Mesenchymal stem cell (in vitro differentiated cells and primary cell): Measurements from ENCODE around the gene CCDC39. TPM values are rescaled to one million over a fixed set of nuclear protein-coding genes. Genes with fewer than 3 reads are reported as not detected.

Experiments
- DNase-seq: peaks from one replicate; pipeline ENCODE4 v3.0.0-alpha.2; 2013
- H2AFZ ChIP-seq: one replicate; pipeline ENCODE4 v1.6.1; 2013; ENCODE audit warnings: low read depth, mild to moderate bottlenecking, control low read depth, inconsistent platforms, low read length, moderate library complexity
- H2AK5ac ChIP-seq: 2 replicates; pipeline ENCODE4 v1.6.1; 2013; ENCODE audit warnings: low read length, moderate library complexity, mild to moderate bottlenecking, inconsistent platforms; ENCODE audit not compliant: severe bottlenecking
- H2BK120ac ChIP-seq: one replicate; pipeline ENCODE4 v1.6.1; 2013; ENCODE audit warnings: low read depth, mild to moderate bottlenecking, inconsistent platforms, low read length, moderate library complexity
- H2BK12ac ChIP-seq, 2 experiments: one replicate each; pipeline ENCODE4 v1.6.1; 2013; ENCODE audit warnings: inconsistent platforms in 2 of 2, low read length in 2 of 2, mild to moderate bottlenecking in 2 of 2, moderate library complexity in 2 of 2, control low read depth in 1 of 2
- H2BK15ac ChIP-seq: one replicate; pipeline ENCODE4 v1.6.1; 2013; ENCODE audit warnings: mild to moderate bottlenecking, low read depth, inconsistent platforms; ENCODE audit not compliant: poor library complexity, severe bottlenecking
- H2BK5ac ChIP-seq: 2 replicates; pipeline ENCODE4 v1.6.1; 2013; ENCODE audit warnings: low read depth, mild to moderate bottlenecking, low read length, control low read depth, inconsistent platforms; ENCODE audit not compliant: poor library complexity, severe bottlenecking
- H3K14ac ChIP-seq, 2 experiments: one replicate each; pipeline ENCODE4 v1.6.1; 2013; ENCODE audit warnings: inconsistent platforms in 2 of 2, low read length in 2 of 2, control low read depth in 1 of 2, mild to moderate bottlenecking in 1 of 2, moderate library complexity in 1 of 2
- H3K18ac ChIP-seq, 2 experiments: one replicate each; pipeline ENCODE4 v1.6.1; 2013; ENCODE audit warnings: inconsistent platforms in 2 of 2, low read length in 2 of 2, control low read depth in 1 of 2, low read depth in 1 of 2, mild to moderate bottlenecking in 1 of 2
- H3K23ac ChIP-seq, 2 experiments: one replicate each; pipeline ENCODE4 v1.6.1; 2013; ENCODE audit warnings: inconsistent platforms in 2 of 2, low read length in 2 of 2, mild to moderate bottlenecking in 2 of 2, moderate library complexity in 2 of 2, control low read depth in 1 of 2
- H3K27ac ChIP-seq: 2 replicates; pipeline ENCODE4 v1.5.1; 2013; ENCODE audit warnings: mild to moderate bottlenecking, moderate library complexity, low read length, control low read depth, inconsistent platforms; ENCODE audit not compliant: poor library complexity, severe bottlenecking
- H3K27me3 ChIP-seq, 2 experiments: 2 replicates each; pipeline versions ENCODE4 v1.6.1 to v1.7.0; 2013; ENCODE audit warnings: low read length in 2 of 2, mild to moderate bottlenecking in 2 of 2, moderate library complexity in 2 of 2, control low read depth in 1 of 2, inconsistent platforms in 1 of 2; ENCODE audit not compliant: control insufficient read depth in 1 of 2, insufficient read depth in 1 of 2
- H3K36me3 ChIP-seq, 2 experiments: 2 replicates each; pipeline versions ENCODE4 v1.6.1 to v1.7.0; 2013; ENCODE audit warnings: low read length in 2 of 2, control low read depth in 1 of 2, inconsistent platforms in 1 of 2, low read depth in 1 of 2, mild to moderate bottlenecking in 1 of 2; ENCODE audit not compliant: insufficient read depth in 2 of 2, control insufficient read depth in 1 of 2
- H3K4ac ChIP-seq, 2 experiments: one replicate each; pipeline ENCODE4 v1.6.1; 2013; ENCODE audit warnings: inconsistent platforms in 2 of 2, low read length in 2 of 2, mild to moderate bottlenecking in 2 of 2, moderate library complexity in 2 of 2, control low read depth in 1 of 2, low read depth in 1 of 2
- H3K4me1 ChIP-seq: 2 replicates; pipeline ENCODE4 v1.6.1; 2013; ENCODE audit warnings: low read depth, low read length, control low read depth; ENCODE audit not compliant: control insufficient read depth, insufficient read depth
- H3K4me2 ChIP-seq: 2 replicates; pipeline ENCODE4 v1.6.1; 2013; ENCODE audit warnings: low read length, mild to moderate bottlenecking, inconsistent platforms; ENCODE audit not compliant: poor library complexity, severe bottlenecking
- H3K4me3 ChIP-seq, 2 experiments: 2 replicates each; pipeline versions ENCODE4 v1.5.1 to v1.7.0; 2013; ENCODE audit warnings: low read length in 2 of 2, mild to moderate bottlenecking in 2 of 2, control low read depth in 1 of 2, low read depth in 1 of 2; ENCODE audit not compliant: insufficient read depth in 1 of 2
- H3K79me1 ChIP-seq: replicated peaks from 2 replicates; pipeline ENCODE4 v1.6.1; 2013; ENCODE audit warnings: mild to moderate bottlenecking, control low read depth, low read length, inconsistent platforms; ENCODE audit not compliant: poor library complexity, severe bottlenecking
- H3K9ac ChIP-seq: 2 replicates; pipeline ENCODE4 v1.7.0; 2013; ENCODE audit warnings: mild to moderate bottlenecking, low read length, moderate library complexity
- H3K9me3 ChIP-seq: 2 replicates; pipeline ENCODE4 v1.7.0; 2013; ENCODE audit warnings: mild to moderate bottlenecking, low read length; ENCODE audit not compliant: control insufficient read depth
- H4K8ac ChIP-seq: one replicate; pipeline ENCODE4 v1.6.1; 2013; ENCODE audit warnings: inconsistent platforms, mild to moderate bottlenecking, low read length, moderate library complexity
- H4K91ac ChIP-seq: one replicate; pipeline ENCODE4 v1.6.1; 2013; ENCODE audit warnings: mild to moderate bottlenecking, low read length, inconsistent platforms
- whole genome bisulfite sequencing: methylation state at CpG from one replicate; pipeline ENCODE4 v1.1.7; 2013; ENCODE audit warnings: mixed read lengths; 5-methylcytosine and 5-hydroxymethylcytosine counted together
- small RNA-seq: library from polyadenylated mRNA; stranded (forward); fragments of <200 nt; extraction: miRNeasy Mini kit (QIAGEN cat#:217004); gene quantifications from one replicate; pipeline ENCODE3, GENCODE V24; 2013; ENCODE audit warnings: low read depth

Gene CCDC39

GRCh38 chr3:180564676-180565075 lies 114.6 kb downstream of the CCDC39 start:
- no peak overlapping the region for H3K9ac ChIP-seq
- H3K36me3 ChIP-seq = no peaks in the 10 kb centered on the region
- no peaks in the 10 kb centered on the region for H3K27me3 ChIP-seq
- H3K4me3 ChIP-seq = no peak overlapping the region
- H2BK12ac ChIP-seq = no peak overlapping the region
- H3K79me1 ChIP-seq = no peaks in the 10 kb centered on the region
- H2BK5ac ChIP-seq = no peak overlapping the region
- H3K4me1 ChIP-seq = no peaks in the 10 kb centered on the region
- 56% methylated on average over 2 of the region's 2 CpGs for WGBS
- H3K18ac ChIP-seq = no peak overlapping the region
- H3K9me3 ChIP-seq = no peaks in the 10 kb centered on the region
- no peak overlapping the region for H2AK5ac ChIP-seq
- no peak overlapping the region for H4K8ac ChIP-seq
- H2BK120ac ChIP-seq = no peak overlapping the region
- no peak overlapping the region for H3K23ac ChIP-seq
- no peak overlapping the region for H2BK15ac ChIP-seq
- no peak overlapping the region for H3K4ac ChIP-seq
- no peak overlapping the region for H4K91ac ChIP-seq
- no peak overlapping the region for H2AFZ ChIP-seq
- H3K4me2 ChIP-seq = no peak overlapping the region
- no peak overlapping the region for H3K14ac ChIP-seq
- H3K27ac ChIP-seq = no peak overlapping the region
- no peak for DNase-seq

Small RNA genes within 50 kb of the gene (small RNA-seq; reads per million reads assigned to genes)
- gene AC068298.1 (not detected), gene RNU6-486P (not detected)
